HTERT RPE-1 (cell line): ENCODE results near the gene BFSP1.

ENCODE experiments used
- in situ Hi-C: fragments of 300-500 bp; cut with MboI; formaldehyde crosslinking; loops from 4 replicates; pipeline ENCODE4 v1.14.3; 2020; ENCODE audit warnings: low sequenced_read_pairs

Gene BFSP1

DNA sequence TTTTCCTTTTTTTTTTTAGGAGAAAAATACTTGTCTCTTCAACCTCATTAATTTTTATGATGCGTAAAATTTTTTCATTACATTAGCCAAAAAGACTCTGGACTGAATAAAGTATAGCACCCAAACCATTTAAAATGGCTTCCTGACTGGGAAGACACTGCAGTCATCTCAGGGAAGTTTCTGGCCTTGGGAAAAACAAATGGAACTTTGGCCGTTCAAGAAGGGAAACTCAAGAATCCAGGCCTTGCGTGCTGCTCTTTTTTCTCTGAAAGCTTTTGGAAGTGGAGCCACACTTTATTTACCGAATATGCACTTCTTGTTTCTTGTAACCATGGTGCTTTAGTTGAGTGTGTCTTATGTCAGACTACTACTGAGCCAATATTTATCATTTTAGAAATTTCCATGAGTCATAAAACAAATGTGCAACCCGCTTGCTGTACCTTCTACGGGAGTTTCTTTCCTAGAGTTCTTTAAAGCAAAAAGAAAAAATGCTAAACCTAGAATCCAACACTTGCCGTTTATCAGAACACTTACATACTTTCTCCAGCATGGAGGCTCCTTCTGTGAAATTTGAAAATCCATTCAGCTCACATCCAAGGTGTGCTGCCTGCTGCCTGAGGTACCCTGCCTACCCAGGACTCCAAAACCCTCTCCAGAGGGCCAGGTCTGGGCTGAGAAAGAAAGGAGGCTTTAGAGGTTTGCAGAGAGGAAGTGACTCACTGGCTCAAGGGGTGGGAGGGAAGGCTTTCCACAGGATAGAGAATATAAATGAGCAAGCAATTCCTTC is 27.2 kb upstream of the BFSP1 start:
- in situ Hi-C loops, result no loop called here

DNA sequence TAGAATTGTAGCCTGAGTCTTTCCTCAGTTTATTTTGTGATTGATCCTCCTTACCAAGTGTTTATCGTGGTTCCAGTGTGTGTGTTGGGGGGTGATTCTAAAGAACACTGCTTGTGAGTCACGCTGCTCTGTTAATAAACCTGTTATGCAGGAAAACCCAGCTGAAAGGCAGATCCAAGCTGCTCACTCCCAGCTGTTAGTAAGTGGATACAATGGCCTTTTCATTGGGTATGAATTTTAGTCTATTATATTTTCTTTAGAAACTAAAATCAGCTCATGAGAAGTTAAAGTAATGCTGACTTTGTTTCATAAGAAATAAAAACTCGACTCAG is 26.5 kb upstream of the BFSP1 start:
- in situ Hi-C loops, result no loop called here

DNA sequence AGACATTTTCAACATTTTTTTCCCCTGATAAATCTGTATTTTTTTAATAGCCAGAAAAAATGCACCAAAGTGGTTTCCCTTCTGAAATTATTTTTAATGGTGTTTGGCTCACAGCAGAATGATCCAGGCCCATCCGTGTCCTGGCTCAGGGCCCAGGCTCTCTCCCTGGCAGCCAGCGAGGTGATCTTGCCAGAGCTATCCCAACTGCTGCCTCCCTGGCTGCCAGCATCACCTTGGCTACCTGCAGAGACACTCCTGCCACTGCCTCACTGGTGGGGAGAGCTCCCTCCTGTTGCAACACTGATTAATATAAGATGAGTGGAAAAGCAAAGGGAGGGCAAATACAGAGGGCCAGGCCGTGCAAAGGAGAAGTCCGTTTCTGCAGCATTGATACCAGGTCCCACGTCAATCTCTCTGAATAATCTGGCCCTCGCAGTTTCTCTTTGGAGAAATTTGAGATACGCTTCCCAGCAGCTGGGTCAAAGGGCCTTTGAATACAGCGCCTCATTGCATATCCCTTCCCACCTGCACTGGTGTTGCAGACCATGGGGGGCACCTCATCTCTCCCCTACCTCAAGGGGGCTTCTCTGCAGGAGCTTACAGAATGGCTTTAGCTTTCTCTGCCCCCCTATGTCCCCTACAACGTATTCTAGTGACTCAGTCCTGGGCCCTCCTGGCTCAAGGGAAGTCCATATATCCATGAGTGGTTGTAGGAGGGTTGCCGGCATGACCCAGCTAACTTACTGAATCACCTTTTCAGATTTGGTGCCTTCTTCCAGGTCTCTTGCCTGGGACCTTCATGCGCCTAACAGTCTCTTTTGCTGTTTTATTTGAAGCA is 25.9 kb upstream of the BFSP1 start:
- in situ Hi-C loops, result no loop called here

DNA sequence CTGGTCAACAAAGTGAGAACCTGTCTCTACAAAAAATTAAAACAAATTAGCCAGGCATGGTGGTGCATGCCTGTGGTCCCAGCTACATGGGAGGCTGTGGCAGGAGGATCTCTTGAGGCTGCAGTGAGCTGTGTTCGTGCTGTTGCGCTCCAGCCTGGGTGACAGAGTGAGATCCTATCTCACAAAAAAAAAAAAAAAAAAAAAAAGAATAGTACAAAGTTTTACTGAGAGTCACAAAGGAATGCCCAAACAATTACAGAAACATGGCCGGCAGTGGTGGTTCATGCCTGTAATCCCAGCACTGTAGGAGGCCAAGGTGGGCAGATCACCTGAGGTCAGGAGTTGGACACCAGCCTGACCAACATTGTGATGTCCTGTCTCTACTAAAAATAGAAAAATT is 23.9 kb upstream of the BFSP1 start:
- in situ Hi-C loops, result no loop called here

DNA sequence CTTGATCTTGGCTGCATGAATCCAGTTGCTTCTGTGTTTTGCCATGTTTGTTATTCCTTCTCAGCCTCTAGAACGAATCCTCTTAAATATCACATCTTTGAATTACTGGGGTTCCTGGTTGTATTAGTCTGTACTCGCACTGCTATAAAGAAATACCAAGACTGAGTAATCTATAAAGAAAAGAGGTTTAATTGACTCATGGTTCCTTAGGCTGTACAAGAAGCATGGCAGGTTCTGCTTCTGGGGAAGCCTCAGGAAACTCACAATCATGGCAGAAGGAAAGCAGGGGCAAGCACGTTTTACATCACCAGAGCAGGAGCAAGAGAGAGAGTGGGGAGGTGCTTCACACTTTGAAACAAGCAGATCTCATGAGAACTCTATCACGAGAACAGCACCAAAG is 18.0 kb upstream of the BFSP1 start:
- in situ Hi-C loops, result no loop called here

DNA sequence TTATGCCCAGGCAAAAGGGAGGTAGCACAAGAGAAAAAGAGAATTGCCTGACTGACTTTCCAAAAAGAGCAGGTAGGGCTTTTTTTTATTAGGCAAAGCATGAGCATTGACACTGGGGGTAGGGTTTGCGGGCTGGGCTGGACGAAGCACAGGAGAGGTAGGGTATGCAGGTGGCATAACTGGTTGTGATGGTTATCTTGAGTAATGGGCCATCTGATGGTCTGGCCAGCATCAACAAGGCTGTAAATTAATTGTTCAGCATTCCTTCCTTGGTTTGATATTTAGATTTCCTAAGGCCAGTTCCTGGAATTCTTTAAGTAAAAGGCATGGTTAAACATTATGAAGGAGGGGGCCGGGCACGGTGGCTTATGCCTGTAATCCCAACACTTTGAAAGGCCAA is 13.9 kb upstream of the BFSP1 start:
- in situ Hi-C loops, result no loop called here

DNA sequence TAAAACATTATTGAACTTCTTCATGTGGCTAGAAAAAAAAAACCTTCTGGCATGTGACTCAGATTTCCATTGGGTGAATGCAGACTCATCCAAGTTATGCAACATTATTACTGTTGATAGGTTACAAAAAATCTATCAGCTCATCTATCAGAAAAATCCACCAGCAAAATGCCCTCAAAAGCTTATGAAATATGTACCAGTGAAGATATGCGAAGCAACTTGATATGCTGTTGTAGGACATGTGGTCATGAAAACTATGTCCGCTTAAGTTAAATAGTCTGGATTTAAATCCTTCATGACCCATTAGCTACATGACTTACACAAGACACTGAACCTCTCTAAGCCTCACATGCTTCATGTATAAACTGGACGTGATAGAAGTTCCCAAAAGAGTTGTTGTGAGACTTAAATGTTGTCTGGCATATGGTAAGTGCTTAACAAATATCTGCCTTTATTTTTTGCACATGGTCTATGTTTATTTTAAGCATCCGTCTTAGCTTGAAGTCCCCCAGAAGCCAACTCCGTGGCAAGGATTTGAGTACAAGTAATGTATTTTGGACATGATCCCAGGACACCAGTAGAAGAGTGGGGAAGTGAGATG is 12.5 kb upstream of the BFSP1 start:
- in situ Hi-C loops, result no loop called here

DNA sequence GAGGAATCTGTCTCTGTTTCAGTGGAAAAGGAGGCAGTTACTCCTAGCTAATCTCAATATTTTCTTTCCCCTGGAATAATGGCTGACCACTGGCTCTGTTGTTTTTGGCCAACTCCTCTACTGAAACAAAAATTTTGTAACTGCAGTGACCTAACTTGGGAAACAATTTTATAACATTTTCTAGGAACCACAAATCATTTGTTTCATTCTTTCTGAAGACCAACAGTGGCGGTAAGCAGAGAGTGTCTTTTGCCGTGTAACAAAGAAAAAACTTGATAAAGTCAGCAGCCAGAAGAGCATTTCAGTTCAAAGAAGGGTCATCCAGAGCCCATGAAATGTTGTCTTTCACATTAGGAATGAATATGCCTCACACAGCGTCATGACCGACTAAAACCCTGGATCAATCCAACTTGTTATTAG is 11.8 kb upstream of the BFSP1 start:
- in situ Hi-C loops, result no loop called here

DNA sequence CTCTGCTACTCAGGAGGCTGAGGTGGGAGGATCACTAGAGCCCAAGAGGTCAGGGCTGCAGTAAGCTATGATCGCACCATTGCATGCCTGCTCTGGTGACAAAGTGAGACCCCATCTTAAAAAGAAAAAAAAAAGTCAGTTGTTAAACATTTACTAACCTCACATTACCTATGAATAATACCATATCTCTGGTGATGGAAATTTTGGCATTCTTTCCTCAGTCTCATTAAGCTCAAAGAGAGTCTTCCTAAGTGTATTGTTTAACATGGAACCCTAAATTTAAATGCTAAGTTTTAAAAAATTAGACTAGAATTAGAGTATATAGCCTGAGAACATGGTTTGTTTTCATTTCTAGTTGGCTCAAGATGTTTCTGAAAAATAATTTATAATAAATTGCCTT is 11.3 kb upstream of the BFSP1 start:
- in situ Hi-C loops, result no loop called here

DNA sequence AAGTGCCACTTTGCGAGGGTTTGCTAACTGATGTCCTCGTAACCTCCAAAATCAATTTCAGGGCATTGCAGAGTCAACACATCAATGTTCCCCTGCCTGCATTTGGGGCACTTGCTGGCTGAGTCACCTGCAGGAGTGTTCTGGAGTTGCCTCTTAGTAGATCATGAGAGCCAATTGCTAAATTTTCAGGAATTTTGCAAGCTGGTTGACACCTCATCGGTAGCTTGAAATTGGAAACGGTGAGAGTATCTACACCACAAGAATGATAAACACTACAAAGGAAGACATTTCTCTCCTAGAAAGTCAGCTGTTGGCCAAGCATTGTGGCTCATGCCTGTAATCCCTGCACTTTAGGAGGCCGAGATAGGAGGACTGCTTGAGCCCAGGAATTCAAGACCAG is 10.8 kb upstream of the BFSP1 start:
- in situ Hi-C loops, result no loop called here

DNA sequence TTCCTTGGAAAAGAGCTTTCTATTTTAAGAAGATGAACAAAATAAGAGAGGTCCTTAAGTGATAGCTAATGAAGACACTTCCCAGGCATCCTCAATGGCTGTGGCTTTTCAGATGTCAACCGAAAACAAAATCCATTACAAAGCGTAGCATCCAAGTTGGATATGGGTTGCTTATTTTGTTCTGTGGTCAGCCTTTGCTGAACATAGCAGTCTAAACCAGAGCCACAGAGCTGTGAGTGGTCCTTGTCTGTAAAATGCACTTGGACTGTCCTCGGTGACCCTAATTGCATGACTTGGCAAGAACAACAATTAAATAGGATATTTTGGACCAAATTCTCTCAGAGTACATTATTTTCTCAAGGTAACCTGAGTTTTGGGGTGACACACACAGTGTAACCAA is 10.4 kb upstream of the BFSP1 start:
- in situ Hi-C loops, result no loop called here

DNA sequence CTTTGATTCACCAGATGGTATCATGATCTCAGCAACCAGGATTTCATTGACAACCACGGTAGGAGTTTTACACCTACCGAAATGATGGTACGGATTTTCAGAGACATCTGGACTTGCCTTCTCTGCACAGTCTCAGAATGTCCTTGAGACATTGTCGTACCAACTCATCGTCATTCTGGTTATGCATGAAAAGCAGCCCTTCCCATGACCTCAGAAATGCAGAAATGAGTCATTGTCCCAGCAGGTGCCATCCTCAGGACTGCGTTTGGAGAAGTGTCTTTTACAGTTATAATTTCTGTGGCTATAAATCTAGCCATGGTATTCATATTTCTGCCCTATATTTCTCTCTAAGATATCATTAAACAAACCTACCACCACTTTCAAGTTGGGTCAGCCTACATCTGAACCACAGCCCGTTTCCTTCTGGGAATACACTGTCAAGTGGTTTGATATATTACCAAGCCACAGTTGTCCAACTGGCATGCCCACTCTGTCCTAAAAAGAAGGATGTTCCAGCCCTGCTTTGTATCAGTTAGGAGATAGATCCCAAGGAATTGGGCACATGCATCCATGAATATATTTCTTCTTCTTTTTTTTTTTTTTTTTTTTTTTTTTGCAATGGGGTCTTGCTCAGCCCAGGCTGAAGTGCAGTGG is 7.5 kb upstream of the BFSP1 start:
- in situ Hi-C loops, result no loop called here

DNA sequence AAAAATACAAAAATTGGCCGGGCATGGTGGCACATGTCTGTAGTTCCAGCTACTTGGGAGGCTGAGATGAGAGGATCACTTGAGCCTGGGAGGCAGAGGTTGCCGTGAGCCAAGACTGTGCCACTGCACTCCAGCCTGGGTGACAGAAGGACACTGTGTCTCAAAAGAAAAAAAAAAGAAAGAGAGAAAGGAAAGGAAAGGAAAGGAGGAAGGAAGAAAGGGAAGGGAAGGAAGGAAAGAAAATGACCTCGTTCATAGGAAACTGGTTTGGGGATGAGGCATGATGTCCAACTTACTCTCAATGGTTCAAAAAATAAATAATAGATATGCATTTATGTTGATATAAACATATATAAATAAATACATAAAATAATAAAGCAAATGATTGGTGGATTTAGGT is 6.8 kb upstream of the BFSP1 start:
- in situ Hi-C loops, result no loop called here

DNA sequence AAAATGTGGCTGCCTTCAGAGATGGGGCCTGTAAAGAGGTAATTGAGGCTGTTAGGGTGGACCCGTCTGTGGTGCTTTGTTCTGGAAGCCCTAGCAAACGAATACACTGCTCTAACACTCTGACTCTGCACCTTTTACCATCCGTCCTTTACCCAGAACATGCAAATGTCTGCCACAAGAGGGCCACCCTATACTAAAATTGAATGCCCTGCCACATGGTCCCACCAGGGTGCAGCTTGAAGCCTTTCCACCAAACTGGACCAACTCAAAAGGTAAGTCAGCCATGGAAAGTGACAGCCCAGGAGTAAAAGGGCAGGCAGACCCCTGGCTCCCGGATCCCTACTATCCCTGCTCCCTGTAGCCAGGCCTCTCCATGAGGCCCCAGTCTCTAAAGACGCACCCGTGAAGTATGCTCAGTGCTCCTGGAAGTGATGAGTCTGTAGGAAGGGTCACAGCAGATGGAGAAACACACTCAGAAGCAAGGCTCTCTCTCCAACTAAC is 5.8 kb upstream of the BFSP1 start:
- in situ Hi-C loops, result no loop called here

DNA sequence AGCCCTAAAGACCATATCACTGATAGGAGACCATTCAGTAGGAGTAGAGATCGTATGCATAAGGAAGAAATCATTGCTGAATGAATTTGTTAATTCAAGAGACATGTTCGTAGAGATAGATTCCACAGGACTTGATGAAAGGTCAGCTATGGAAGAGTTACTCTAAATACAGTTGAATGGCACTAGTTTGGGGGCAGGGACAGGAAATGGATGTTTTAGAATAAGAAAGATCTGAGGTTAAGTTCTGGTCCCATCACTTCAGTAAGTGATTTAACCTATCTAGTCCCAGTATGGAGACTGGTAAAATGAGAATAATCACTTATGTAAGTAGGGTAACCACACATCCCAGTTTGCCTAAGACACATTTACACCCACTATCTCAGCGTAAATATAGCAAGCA is 2.9 kb upstream of the BFSP1 start:
- in situ Hi-C loops, result no loop called here

DNA sequence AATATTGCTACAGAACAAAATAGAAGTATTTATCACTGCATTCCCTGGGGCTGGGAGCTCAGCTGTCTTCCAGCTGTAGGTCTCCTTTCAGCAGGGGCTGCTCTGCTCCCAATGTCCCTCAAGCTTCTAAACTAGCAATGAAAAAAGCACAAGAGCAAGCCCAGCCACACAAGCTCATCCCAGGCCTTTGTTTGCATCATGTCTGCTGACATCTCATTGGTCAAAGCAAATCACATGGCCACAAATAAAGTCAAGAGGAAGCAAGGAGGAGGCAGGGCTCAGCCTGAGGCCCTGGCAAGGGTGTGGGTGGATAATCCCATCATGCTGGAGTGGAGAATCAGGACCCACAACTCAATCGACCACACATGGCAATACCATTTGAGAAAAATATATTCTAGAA is 2.2 kb upstream of the BFSP1 start:
- in situ Hi-C loops, result no loop called here

DNA sequence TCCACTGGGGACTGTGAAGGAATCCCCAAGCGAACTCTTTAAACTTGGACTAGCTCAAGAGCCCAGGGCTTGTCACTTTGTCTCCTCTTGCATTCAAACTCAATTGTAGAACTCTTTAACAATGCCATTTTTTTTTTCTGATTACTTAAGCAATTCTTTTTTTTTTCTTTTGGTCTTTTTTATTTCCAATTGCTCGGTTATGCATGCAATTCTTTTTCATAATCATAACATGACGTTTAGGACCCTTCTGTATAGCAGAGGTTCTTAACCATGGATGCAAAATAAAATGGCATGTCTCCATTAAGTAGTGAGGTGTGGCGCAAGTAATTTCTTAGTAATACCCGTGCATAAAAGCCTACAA is 466 bp upstream of the BFSP1 start:
- in situ Hi-C loops, result no loop called here

DNA sequence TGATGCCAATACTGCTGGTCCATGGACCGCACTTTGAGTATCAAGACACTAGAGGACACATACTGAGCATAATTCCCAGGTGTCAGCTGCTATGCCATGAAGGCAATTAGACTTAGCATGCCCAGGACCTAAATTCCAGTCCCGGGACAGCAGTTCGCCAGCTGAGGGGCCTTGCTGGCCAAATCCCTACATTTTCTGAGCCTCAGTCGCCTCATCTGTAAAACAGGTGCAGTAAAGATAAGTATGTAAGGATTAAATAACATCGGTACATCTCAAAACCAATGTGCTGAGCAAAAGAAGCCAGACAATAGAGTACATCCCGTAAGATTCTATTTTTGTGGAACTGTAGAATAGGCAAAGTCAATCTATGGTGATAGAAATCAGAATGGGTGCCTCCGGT is 1.0 kb downstream of the BFSP1 start:
- in situ Hi-C loops, result no loop called here

DNA sequence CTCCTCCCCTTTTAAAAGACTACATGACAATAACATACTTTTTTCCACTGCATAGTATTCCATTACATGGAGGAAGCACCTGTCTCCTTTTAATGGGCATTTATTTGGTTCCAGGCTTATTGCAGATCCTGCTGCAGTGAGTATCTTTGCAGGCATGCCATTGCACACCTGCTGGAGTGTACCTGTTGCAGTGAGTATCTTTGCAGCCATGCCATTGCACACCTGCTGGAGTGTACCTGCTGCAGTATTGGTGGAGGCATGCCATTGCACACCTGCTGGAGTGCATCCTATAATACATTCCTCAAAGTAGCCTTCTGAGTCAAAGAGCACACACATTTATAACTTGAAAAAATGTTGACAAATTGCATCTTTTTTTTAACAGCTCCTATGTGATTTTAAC is 1.6 kb downstream of the BFSP1 start:
- in situ Hi-C loops, result no loop called here

DNA sequence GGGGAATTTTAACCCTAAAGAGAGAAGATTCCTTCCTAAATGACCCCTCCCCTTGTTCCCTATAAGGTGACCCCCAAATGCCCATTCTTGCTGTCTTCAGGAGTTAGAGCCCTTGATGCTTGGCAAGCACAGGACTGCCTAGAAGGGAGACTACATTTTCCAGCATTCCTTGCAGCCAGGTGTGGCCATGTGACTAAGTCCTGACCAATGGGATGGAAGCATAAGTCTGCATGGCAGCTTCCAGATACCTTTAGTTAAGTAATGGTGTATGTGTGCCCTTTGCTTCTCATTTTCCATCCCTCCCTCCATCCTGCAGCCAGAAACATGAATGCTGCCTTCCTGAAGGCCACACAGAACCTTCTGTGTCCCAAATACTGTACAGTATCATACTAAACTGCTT is 5.5 kb downstream of the BFSP1 start:
- in situ Hi-C loops, result no loop called here

DNA sequence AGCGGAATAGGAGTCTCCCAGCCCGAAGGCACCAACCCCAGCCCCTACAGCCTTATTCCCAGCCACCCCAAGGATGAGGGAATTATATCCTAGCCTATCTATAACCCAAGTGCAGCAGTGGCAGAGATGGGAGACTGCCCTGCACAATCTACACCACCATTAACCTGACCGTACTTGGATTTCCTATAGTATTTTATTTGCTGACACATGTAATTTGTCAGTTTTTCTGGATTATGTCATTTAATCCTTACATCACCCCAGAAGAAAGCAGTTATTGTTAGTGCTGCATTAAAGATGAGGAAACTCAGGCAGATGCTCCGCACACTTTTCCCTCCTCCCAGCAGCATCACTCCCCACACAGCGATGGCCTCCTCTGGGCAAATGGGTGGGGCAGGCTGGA is 6.0 kb downstream of the BFSP1 start:
- in situ Hi-C loops, result no loop called here

DNA sequence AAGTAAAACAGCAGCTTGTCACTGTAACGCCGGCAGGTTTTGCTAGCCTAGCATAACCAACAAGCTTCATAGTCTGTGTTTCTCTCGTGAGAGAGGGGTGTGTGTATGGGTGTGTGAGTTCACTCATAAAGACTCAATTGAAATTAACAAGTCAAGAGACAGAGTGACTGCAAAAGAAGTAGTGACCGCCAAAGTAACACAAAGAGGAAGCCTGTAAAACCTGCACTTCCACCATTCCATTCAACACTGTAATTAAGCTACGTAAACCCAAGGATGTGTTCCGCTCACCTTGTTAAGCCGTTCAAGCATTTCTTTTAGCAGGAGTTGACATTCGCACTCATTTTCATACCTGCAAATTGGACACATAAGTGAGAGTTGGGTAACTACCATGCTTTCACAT is 6.6 kb downstream of the BFSP1 start:
- in situ Hi-C loops, result no loop called here
